GM08714 (cell line): ENCODE results near the gene NCSTN.
"Not testable (repeated sequence)": the region's sequence is repeated elsewhere in the genome, so short reads cannot be mapped to it uniquely, and the experiment has no call there.

Source experiments
- H3K4me3 ChIP-seq: fragments of 200-500 bp; sonication (Bioruptor generic); 2 replicates; pipeline ENCODE4 v1.5.1; 2014; ENCODE audit warnings: mild to moderate bottlenecking, low read length, inconsistent platforms
- ZNF274 ChIP-seq: IDR thresholded peaks from 2 replicates; pipeline ENCODE4 v1.6.1; 2012; ENCODE audit warnings: mild to moderate bottlenecking, low read depth, low read length

NCSTN gene

GRCh38 chr1:160371756-160372155 is 28.6 kb downstream of the NCSTN start:
- H3K4me3 ChIP-seq, result no peak overlapping the region
- no peak for TF ChIP-seq ZNF274

GRCh38 chr1:160373696-160374095 is 30.5 kb downstream of the NCSTN start:
- no peak overlapping the region for H3K4me3 ChIP-seq
- TF ChIP-seq ZNF274, result no peak

GRCh38 chr1:160374306-160375110 is 31.3 kb downstream of the NCSTN start:
- no peak for TF ChIP-seq ZNF274
- no peak overlapping the region for H3K4me3 ChIP-seq

- H3K4me3 ChIP-seq, result no peak overlapping the region
- no peak for TF ChIP-seq ZNF274
These were observed 32.8 kb downstream of the NCSTN start for GRCh38 chr1:160375788-160376524.

DNA sequence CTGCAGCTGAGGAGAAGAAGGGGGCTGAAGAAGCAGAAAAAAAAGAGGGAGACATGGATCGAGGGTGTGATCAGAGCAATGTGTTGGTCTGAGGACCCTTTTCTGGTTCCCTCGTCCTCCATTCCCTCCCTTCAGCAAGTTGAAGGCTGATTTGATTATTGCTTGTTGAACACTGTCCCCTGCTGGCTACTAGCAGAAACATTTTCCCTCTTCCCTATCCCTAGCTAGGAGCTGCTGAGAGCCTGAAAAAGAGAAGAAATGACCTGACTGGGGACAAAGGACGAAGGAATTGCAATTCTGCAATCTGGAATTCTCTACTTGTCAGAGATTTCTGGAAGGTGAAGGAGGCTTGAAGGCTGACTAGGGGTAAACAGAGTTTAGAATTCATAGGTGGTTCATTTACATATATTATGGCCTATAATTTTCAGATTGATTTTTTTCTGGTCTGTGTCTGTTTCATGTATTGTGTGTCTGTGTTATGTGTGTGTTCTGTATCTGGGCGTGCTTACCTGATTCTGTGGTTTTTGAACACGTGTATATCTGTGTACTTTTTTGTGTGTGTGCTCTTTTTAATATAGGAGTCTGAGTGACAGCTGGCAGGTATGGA is 33.4 kb downstream of the NCSTN start:
- H3K4me3 ChIP-seq, result no peak overlapping the region
- no peak for TF ChIP-seq ZNF274

DNA sequence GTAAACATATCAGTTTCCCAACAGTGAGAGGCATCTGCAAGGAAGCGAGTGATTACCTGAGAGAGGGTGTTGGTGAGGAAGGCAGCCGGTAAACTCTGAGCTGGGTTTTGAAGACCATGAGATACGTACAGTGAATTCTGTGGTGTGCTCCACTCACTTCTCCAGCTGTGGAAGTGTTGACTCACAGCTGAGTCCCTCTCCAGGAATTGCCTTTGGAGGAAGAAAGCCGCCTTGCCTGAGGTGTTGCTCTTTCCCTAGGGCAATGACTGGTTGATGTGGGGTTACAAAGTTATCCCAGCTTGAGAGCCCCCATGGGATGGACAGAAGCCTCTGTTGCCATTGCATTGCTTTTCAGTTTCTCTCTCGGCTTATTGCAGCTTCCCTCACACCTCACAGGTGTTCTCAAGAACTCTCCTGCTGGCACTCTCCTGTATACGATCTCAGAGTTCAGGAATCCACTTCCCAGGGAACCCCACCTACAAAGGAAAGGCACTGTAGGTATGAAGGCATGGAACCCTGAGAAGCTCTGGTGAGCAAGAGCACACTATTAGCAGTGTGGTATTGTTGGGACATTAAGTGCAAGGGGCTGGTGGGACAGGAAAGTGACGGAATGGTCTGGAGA is 34.5 kb downstream of the NCSTN start:
- no peak overlapping the region for H3K4me3 ChIP-seq
- no peak for TF ChIP-seq ZNF274

DNA sequence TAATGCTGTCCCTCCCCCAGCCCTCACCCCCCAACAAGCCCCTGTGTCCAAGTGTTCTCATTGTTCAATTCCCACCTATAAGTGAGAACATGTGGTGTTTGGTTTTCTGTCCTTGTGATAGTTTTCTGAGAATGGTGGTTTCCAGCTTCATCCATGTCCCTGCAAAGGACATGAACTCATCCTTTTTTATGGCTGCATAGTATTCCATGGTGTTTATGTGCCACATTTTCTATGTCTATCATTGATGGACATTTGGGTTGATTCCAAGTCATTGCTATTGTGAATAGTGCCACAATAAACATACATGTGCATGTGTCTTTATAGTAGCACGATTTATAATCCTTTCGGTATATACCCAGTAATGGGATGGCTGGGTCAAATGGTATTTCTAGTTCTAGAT is 41.6 kb downstream of the NCSTN start:
- not testable (repeated sequence) for H3K4me3 ChIP-seq

GRCh38 chr1:160388406-160388805 is 45.2 kb downstream of the NCSTN start:
- H3K4me3 ChIP-seq, result not testable (repeated sequence)

GRCh38 chr1:160394673-160395072 is 51.5 kb downstream of the NCSTN start:
- no peak overlapping the region for H3K4me3 ChIP-seq
- no peak for TF ChIP-seq ZNF274

- H3K4me3 ChIP-seq, result no peak overlapping the region
- no peak for TF ChIP-seq ZNF274
These were observed 54.5 kb downstream of the NCSTN start for GRCh38 chr1:160397651-160398050.

DNA sequence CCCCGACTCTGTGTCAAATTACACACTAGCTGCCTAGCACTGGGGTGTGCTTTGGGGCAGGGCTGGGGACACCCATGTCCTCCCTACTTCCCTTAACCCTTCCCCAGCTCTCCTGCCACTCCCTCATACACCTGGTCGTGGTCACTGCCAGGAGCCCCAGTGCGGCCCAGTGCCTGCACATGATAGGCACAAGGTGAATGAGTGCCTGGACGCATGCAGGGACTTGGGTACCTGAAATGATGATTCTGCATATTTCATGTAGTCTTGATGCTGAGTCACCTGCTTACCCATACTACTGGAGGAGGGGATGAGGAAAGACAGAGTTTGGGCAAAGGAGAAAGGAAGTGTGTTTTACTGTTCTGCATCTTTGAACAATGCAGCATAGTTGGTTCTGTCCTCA is 55.6 kb downstream of the NCSTN start:
- no peak for TF ChIP-seq ZNF274
- H3K4me3 ChIP-seq, result no peak overlapping the region

DNA sequence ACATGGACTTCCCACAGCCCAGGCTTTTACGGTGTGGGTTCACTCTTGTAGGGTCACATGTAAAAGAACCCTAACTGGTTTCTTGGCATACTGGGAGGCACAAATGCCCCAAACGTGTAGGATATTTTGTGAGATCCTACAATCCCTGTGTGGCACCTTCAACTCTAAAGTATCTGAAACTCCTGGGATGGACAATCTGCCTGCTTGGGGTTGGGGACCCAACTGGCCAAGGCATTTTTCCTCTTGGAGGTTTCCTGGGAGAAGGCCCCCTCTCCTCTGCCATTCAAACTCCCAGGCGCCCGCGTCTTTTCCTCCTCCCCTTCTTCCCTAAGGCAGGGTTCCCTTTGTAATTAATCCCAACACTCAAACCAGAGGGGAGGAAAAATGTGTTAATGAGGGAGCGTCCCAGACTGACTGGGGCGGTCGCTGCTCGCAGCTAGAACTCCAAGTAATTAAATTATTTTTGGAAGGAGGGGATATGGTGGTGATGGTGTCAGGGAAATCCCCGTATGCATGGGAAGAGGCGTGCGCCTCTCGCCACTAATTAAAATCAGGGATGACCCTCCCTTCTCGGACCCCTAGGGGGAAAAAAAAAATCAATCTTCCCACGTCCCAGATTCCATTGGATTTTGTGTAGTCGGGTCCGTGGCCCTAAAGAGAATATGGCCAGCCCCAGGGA is 56.5 kb downstream of the NCSTN start:
- no peak for TF ChIP-seq ZNF274
- peak overlapping the region; percentile 43; the same call in 1 of the 2 replicates for H3K4me3 ChIP-seq

GRCh38 chr1:160400223-160400645 is 57.1 kb downstream of the NCSTN start, which contains the start of gene VANGL2:
Gene VANGL2, plus strand, starts transcription at chr1:160400564. Its CDS starts 15,274 bp downstream, at chr1:160415838.
- peak within 1 kb of the TSS; percentile 65 for H3K4me3 ChIP-seq
- no peak for TF ChIP-seq ZNF274
